HG03457 (cell line): ENCODE measurements around the gene SMARCB1.

ENCODE experiments used
- ATAC-seq: cut with Tn5 transposase; IDR thresholded peaks from one replicate; pipeline ENCODE4 v1.9.1; 2021; ENCODE audit warnings: moderate number of reproducible peaks; ENCODE audit not compliant: unreplicated experiment

SMARCB1 gene

GRCh38 chr22:23786752-23787599 lies at the start of gene SMARCB1:
SMARCB1 (plus strand) TSS chr22:23786966; CDS start chr22:23787170, 204 bp downstream.
- peak; percentile 43 for ATAC-seq

- no peak for ATAC-seq
Measured at GRCh38 chr22:23737696-23738095, 49.1 kb upstream of the SMARCB1 start.

GRCh38 chr22:23742505-23743264 lies 44.1 kb upstream of the SMARCB1 start:
- ATAC-seq: no peak

GRCh38 chr22:23743303-23743705 lies 43.5 kb upstream of the SMARCB1 start:
- no peak for ATAC-seq

GRCh38 chr22:23744001-23744400 lies 42.8 kb upstream of the SMARCB1 start:
- ATAC-seq: no peak

GRCh38 chr22:23744485-23744884 lies 42.3 kb upstream of the SMARCB1 start:
- no peak for ATAC-seq

- no peak for ATAC-seq
Measured at GRCh38 chr22:23745791-23746190, 41.0 kb upstream of the SMARCB1 start.

GRCh38 chr22:23749841-23750301 lies 36.9 kb upstream of the SMARCB1 start:
- no peak for ATAC-seq

- ATAC-seq: no peak
Measured at GRCh38 chr22:23750367-23750713, 36.4 kb upstream of the SMARCB1 start.

GRCh38 chr22:23750714-23751440 lies 35.9 kb upstream of the SMARCB1 start, which contains the start of gene ZNF70:
ZNF70 (minus strand) TSS chr22:23751112; CDS start chr22:23745140, 5,972 bp downstream.
- ATAC-seq: no peak

GRCh38 chr22:23751441-23751996 lies 35.2 kb upstream of the SMARCB1 start:
- ATAC-seq: no peak

GRCh38 chr22:23752090-23752691 lies 34.6 kb upstream of the SMARCB1 start:
- ATAC-seq: no peak

GRCh38 chr22:23752750-23753149 lies 34.0 kb upstream of the SMARCB1 start:
- ATAC-seq: no peak

GRCh38 chr22:23753385-23753784 lies 33.4 kb upstream of the SMARCB1 start:
- no peak for ATAC-seq

GRCh38 chr22:23754220-23754919 lies 32.4 kb upstream of the SMARCB1 start, which contains the start of gene VPREB3:
VPREB3 (minus strand) TSS chr22:23754425; CDS start chr22:23754363, 62 bp downstream.
- no peak for ATAC-seq

- ATAC-seq: no peak
Measured at GRCh38 chr22:23754980-23755636, 31.7 kb upstream of the SMARCB1 start.

- ATAC-seq: no peak
Measured at GRCh38 chr22:23755711-23756110, 31.1 kb upstream of the SMARCB1 start.

- ATAC-seq: no peak
Measured at GRCh38 chr22:23756891-23757290, 29.9 kb upstream of the SMARCB1 start.

- no peak for ATAC-seq
Measured at GRCh38 chr22:23759566-23759965, 27.2 kb upstream of the SMARCB1 start.
